ENCODE results near the gene SUGCT.

GRCh38 chr7:40888499-40888898 is 753.7 kb downstream of the SUGCT start:
- TF ChIP-seq CTCF (IDR thresholded peaks at IDR 0.05) = no peak
- TF ChIP-seq IRF1 (CRISPR knock-in tag; IDR thresholded peaks at IDR 0.05) = no peak
